22Rv1 (cell line): ENCODE results near the gene SAT2.

ENCODE experiments used
- ZFX ChIP-seq: fragments of 450-650 bp; IDR thresholded peaks from 2 replicates; pipeline ENCODE4 v1.6.1; 2017; ENCODE audit warnings: antibody characterized with exemption, borderline replicate concordance
- TF ChIP-seq, protein P1 (sequence below): fragments of 450-650 bp; IDR thresholded peaks from 2 replicates; pipeline ENCODE4 v1.5.1; 2017; ENCODE audit warnings: mild to moderate bottlenecking

DNA sequence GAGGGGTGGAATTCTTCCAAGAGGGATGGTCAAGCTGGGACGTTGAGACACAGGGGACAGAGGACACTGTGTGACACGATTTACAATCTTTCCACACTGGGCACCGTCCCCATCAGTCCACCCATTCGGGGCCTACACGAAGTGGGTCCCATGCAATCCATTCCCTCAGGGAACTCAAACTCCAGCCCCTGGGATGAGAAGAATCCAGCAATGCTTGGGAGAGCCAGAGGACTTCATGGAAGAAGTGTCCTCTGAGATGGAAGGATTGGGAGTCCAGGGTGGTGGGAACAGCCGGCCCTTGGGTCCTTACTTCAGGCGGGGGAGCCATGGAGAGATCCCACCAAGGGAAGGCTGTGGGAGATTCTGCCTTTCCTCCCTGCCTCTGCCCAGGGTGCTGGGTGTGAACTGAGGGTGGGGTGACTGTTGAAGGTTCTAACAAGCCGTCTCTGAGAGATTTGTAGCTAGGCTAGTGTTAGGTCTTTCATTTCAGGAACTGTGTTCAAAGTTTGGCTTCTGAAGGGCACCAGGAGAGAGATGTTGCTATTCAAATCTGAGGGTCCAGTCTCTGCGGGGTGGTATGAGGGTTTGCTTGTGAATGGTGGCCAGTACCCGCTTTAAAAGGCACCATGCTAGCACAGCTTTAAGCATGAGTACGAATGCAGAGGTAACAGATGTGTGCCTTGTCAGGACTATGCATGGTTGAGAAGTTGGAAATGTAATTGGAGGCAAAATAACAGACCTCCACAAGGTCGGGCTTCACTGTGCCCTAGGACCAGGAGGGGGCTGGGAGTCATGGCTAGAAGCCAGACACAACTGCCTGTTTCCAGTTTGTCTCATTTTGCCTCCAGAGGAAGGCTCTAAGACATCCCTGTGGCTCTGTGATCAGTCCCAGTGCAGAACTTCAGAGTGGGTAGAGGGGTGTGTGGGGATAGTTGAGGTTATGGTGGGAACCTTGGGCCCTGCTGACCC lies 25.1 kb upstream of the SAT2 start:
- TF ChIP-seq, protein P1, sequence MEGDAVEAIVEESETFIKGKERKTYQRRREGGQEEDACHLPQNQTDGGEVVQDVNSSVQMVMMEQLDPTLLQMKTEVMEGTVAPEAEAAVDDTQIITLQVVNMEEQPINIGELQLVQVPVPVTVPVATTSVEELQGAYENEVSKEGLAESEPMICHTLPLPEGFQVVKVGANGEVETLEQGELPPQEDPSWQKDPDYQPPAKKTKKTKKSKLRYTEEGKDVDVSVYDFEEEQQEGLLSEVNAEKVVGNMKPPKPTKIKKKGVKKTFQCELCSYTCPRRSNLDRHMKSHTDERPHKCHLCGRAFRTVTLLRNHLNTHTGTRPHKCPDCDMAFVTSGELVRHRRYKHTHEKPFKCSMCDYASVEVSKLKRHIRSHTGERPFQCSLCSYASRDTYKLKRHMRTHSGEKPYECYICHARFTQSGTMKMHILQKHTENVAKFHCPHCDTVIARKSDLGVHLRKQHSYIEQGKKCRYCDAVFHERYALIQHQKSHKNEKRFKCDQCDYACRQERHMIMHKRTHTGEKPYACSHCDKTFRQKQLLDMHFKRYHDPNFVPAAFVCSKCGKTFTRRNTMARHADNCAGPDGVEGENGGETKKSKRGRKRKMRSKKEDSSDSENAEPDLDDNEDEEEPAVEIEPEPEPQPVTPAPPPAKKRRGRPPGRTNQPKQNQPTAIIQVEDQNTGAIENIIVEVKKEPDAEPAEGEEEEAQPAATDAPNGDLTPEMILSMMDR, result no peak
- TF ChIP-seq ZFX, result no peak
